GM12875 (cell line): ENCODE results near the gene NAA10.

Experiments
- H3K4me3 ChIP-seq: one replicate; pipeline ENCODE4 v1.5.1; 2011; ENCODE audit warnings: low read depth, low read length, control low read depth
- TF ChIP-seq, protein P1 (sequence below): IDR thresholded peaks from 2 replicates; pipeline ENCODE4 v1.5.1; 2011; ENCODE audit warnings: low read depth, mild to moderate bottlenecking, control low read depth, inconsistent platforms, low read length, moderate library complexity, borderline replicate concordance; ENCODE audit not compliant: insufficient read depth

Gene NAA10

DNA sequence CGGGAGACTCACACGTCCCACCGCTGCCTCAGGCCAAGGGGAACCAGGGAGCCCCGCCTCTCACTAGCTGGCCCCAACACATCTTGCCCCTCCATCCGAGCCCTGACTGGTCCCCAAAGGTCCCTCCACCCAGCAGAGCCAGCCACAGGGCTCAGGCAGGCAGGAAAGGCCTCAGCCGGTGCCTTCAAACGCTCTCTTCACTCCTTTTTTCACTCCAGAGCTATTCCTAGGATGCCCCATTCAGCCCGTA, 7.2 kb downstream of the NAA10 start:
- TF ChIP-seq, protein P1, sequence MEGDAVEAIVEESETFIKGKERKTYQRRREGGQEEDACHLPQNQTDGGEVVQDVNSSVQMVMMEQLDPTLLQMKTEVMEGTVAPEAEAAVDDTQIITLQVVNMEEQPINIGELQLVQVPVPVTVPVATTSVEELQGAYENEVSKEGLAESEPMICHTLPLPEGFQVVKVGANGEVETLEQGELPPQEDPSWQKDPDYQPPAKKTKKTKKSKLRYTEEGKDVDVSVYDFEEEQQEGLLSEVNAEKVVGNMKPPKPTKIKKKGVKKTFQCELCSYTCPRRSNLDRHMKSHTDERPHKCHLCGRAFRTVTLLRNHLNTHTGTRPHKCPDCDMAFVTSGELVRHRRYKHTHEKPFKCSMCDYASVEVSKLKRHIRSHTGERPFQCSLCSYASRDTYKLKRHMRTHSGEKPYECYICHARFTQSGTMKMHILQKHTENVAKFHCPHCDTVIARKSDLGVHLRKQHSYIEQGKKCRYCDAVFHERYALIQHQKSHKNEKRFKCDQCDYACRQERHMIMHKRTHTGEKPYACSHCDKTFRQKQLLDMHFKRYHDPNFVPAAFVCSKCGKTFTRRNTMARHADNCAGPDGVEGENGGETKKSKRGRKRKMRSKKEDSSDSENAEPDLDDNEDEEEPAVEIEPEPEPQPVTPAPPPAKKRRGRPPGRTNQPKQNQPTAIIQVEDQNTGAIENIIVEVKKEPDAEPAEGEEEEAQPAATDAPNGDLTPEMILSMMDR = no peak
- H3K4me3 ChIP-seq = peak overlapping the region; percentile 76

DNA sequence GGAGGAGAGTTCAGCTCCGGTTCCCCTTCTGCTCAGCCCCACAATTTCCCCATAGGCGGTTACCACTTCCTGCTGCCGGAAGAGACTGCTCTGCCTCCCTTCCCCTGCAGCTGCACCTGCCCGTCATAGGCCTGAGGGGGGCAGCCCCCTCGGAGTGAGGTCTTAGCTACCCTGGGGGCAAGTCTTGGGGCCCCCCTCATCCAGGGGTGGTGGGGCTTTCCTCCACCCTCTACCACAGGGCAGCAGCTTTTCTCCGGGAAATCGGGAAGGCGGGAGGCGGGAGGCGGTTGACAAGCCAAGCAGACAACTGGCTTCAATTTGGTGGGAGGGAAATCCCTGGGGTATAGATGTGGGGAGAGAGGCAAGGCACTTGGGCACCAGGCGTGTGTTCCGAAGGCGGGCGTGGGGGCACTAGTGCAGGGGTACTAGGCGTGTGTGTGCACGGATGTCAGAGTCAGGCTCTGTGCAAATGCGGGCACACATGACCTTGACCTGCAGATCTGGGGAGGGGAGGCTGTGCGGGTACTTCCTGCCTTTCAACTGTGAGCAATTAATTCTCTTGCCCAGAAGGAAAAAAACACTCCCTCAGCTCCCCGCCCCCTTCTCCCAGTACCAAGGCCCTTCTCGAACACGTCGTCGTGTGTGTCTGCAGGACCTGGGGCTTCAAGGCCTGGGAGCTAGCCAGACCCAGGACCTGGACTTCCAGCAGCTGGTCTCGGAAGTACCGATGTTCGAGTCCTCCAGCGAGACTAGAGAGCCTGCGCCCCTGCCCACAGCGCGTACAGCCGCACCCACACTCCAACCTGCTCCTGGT, 7.8 kb downstream of the NAA10 start:
- TF ChIP-seq, protein P1 = no peak
- H3K4me3 ChIP-seq = peak overlapping the region; percentile 84

DNA sequence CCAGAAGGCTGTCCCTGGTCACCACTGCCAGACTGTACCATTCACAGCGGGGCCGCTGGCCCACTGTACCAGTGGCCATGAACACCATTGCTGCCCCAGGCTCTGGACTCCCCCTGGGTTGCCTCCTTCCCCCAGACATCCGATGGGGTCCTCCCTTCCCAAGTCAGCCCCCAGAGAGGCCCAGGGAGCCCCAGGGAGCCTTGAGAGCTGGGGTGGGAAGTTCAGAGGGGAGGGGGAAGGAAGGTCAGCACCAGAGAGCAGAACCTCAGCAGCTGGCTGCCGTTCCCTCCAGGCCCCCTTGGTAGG, 8.3 kb downstream of the NAA10 start:
- H3K4me3 ChIP-seq = peak overlapping the region; percentile 84
- TF ChIP-seq, protein P1 = no peak

DNA sequence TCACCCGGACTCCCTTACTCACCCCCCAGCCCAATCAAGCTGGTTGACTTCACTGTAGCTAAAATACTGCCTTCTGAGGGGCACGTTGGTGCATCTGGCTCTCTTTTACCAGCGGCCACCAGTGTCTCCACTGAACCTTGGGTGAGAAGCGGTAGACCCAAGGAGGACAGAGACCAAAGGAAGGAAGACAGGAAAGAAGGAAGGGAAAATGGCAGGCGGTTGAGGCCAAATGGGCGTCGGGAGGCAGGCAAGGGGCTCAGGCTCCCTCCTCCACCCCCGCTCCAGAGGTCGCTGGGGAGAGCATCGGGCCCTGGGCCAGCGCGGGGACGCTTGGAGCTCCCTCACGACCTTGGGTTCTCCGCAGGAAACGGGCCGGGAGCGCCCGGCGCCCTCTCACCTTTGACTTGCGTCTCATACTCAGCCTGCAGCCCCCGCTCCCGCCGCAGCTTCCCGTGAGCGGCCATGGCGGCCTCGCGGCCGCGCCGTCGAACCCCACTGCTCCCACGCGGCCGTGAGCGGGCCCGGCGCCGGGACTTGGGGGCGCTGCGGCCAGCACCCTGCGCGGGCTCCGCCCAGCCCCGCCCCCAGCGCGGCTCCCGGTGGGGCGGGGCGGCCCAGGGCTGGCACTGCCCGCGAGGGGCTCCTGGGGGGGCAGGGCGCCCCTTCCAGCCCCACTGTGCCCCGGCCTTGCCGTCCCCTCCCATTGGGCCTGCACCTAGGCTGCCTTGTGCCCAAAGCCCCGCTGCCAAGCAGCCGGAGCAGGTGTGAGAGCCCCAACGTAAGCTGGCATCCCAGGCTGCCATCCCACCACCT, 8.9 kb downstream of the NAA10 start, which contains the start of gene ARHGAP4:
Gene ARHGAP4 (minus strand): TSS at position 526 of the 813 bp plus-strand sequence. CDS start 62 bp downstream, at position 464.
- H3K4me3 ChIP-seq = peak within 1 kb of the TSS; percentile 84
- TF ChIP-seq, protein P1 = no peak

DNA sequence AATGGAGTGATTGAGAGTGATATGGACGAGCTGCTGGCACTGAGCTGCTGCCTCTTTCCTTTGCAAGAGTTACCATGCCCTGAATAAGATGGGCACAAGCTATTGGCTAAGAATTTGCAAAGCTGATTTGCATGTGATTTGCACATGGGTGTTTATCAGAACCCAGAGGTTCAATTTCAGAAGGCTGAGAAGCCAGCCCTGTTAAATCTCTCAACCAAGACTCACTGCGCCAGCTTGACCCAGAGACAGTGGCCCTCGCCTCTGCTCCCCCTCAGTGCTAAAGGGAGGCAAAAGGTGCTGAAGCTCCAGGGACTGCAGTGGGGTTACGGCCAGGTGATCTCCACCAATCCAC, 9.5 kb downstream of the NAA10 start:
- H3K4me3 ChIP-seq = peak overlapping the region; percentile 84
- TF ChIP-seq, protein P1 = no peak

DNA sequence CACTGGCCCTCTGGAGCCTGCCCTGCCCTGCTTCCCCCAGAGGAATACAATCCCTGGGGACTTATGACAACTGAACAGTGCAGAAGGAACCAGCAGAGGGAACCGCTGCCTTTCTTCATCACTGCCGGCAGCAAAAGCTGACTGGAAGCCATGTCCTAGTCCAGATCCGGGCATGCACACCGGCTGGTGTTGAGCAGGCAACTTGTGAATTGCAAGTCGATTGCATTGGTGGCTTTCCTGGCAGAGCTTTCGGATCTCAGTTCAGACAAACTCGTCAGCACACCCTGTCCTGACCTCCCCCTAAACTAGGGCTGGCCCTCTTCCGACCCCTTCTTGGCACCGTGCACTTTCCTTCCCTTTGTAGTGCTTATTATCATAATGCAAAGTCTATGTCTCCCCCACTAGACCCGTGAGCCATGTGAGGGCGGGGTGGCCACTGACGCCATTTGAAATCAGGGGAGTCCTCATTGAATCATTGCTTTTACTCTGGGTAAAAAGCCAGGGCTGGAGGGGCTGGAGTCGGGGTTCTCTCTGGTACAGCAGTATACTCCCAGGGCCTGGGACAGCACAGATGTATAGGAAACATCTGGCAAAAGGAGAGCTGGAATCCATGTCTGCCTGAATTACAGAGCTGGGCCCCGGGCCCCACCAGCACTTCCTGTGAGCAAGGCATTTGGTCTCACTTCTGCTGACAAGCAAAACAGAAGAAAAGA, 10.5 kb downstream of the NAA10 start:
- peak overlapping the region; percentile 84 for H3K4me3 ChIP-seq
- TF ChIP-seq, protein P1 = 0 out of 2 replicates have a peak, but pooled peaks have one; percentile 17
